22Rv1 (cell line): ENCODE measurements around the gene IQCC.

ENCODE experiments used
- H3K27ac ChIP-seq: fragments of 450-650 bp; 2 replicates; pipeline ENCODE4 v1.5.1; 2017
- ZFX ChIP-seq: fragments of 450-650 bp; IDR thresholded peaks from 2 replicates; pipeline ENCODE4 v1.6.1; 2017; ENCODE audit warnings: antibody characterized with exemption, borderline replicate concordance
- TF ChIP-seq, protein P1 (sequence below): fragments of 450-650 bp; IDR thresholded peaks from 2 replicates; pipeline ENCODE4 v1.5.1; 2017; ENCODE audit warnings: mild to moderate bottlenecking

Gene IQCC

DNA sequence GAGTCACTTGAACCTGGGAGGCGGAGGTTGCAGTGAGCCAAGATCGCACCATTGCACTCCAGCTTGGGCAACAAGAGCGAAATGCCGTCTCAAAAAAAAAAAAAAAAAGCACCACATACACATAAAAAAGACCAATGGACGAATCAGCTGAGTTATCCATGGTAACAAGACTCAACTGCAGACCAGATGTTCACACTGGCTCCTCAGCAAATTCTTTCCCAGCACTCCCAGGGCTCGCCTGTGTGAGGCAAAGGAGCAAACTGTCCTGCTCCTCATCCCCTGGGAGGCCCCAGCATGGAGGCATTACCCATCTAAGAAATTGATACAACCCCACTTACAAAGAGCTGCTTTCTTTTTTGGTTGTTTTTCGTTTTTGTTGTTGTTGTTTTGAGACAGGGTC is 13.6 kb downstream of the IQCC start:
- no peak overlapping the region for H3K27ac ChIP-seq

DNA sequence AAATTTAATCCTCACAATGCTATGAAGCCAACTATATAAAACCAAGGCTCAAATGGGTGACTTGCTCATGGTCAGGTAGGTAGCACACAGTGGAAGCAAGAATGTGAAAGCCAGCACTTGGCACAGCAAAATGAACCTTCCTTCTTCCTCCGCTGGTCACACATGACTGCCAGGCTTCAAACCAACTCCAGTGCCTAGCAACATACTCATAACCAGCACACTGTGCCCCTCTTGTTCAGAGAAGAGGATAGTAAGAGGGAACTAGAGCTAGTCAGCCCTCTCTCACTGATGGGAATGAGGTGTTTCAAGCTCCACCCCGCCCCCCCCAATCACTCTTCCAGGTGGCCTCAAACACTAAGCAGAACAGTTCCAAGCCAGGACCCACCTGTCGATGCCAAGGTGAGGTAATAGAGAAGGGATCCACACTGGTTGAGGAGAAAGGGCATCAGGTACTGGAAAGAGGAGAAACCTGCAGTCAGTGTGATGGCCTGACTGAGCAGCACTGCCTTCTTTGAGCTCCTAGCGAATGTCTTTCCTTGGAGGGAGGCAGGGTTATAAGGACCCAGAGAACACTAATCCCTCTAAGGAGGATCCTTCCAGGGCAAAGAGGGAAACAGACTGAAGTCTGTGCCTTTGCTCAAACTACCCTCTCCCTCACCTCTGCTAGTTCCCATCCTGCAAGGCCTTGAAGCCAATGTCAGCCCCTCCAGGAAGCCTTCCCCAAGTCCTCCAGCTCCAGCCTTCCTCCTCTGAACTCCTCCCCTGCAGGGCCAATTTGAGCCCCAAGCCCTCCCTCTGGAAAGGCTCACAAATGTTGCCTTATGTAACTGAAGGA is 15.5 kb downstream of the IQCC start:
- H3K27ac ChIP-seq, result peak overlapping the region; percentile 58; the same call in 1 of the 2 replicates
- TF ChIP-seq ZFX, result no peak
- TF ChIP-seq, protein P1, sequence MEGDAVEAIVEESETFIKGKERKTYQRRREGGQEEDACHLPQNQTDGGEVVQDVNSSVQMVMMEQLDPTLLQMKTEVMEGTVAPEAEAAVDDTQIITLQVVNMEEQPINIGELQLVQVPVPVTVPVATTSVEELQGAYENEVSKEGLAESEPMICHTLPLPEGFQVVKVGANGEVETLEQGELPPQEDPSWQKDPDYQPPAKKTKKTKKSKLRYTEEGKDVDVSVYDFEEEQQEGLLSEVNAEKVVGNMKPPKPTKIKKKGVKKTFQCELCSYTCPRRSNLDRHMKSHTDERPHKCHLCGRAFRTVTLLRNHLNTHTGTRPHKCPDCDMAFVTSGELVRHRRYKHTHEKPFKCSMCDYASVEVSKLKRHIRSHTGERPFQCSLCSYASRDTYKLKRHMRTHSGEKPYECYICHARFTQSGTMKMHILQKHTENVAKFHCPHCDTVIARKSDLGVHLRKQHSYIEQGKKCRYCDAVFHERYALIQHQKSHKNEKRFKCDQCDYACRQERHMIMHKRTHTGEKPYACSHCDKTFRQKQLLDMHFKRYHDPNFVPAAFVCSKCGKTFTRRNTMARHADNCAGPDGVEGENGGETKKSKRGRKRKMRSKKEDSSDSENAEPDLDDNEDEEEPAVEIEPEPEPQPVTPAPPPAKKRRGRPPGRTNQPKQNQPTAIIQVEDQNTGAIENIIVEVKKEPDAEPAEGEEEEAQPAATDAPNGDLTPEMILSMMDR, result no peak

More for the DNA sequence above, 13.6 kb downstream of the IQCC start:
- TF ChIP-seq ZFX, result no peak
- TF ChIP-seq, protein P1, result no peak

DNA sequence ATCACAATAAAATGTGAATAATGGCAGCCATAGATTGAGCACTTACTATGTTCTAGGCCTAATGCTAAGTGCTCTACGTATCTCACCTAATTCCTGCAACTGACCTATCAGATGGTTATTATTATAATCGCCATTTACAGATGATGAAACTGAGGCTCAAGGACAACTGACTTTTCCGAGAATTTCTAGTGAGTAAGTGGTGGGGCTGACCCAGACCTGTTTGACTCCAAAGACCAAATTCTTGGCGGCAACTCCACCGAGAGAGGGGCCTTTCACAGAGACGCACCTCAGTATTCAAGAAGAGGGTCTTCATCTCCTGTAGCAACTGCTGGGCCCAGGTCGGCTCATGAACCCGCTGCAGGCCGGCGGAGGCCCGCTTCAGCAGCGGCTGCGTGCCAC is 16.1 kb downstream of the IQCC start:
- H3K27ac ChIP-seq, result peak overlapping the region; percentile 58
- TF ChIP-seq, protein P1, result no peak
- no peak for TF ChIP-seq ZFX

DNA sequence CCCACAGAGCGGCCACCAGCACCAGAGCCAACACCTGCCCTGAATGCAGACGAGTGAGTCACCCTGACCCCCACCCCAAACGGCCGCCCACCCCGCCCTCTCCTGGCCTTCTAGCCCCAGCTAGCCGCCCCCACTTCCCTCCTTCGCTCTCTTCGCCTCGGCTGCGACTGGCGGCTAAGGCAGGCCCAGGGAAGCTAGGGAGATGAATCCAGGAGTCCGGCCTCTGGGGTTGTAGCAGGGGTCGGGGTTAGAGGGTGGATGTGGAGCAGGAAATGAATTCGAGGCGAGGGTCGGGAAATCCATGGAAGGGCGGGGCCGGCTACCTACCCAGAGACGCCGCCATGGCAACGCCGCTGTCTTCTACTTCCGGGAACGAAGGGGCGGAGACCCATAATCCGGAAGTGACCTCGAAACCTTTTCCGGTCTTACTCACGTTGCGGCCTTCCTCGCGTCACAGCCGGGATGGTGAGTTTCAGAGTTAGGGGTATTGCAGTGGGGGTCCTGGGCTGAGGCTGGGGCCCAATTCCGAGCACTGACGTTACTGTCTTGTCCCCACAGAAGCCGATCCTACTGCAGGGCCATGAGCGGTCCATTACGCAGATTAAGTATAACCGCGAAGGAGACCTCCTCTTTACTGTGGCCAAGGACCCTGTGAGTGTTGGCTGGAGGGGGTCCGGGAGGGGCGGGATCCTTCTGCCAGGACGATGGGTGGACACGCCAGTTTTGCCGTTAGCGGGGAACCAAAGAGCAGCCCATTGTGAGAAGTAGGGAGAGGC is 16.7 kb downstream of the IQCC start, which contains the start of the genes EIF3I and TMEM234:
EIF3I (plus strand) TSS at position 428 of the 776 bp plus-strand sequence; CDS start at position 463, 35 bp downstream.
TMEM234 (minus strand) TSS at position 374 of the 776 bp plus-strand sequence; CDS start at position 343, 31 bp downstream.
- TF ChIP-seq, protein P1, result no peak
- TF ChIP-seq ZFX, result no peak
- H3K27ac ChIP-seq, result peak within 1 kb of the TSS; percentile 58

DNA sequence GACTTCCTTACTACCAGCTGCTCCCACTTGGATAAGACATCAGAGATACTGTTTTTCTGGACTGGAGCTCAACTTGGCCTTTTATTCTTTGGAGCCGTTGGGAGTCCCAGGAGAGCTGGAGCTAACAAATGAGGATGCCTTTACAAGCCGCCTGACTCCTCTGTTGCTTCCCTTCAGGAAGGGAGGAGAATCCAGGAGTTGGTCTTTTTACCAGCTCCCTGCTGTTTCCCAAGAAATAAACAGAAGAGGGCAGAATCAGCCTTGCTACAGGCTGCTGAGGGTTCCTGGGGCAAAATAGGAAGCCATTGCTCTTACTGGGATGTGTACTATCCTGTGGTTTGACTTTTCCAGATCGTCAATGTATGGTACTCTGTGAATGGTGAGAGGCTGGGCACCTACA is 18.2 kb downstream of the IQCC start:
- TF ChIP-seq, protein P1, result no peak
- TF ChIP-seq ZFX, result no peak
- H3K27ac ChIP-seq, result no peak overlapping the region

DNA sequence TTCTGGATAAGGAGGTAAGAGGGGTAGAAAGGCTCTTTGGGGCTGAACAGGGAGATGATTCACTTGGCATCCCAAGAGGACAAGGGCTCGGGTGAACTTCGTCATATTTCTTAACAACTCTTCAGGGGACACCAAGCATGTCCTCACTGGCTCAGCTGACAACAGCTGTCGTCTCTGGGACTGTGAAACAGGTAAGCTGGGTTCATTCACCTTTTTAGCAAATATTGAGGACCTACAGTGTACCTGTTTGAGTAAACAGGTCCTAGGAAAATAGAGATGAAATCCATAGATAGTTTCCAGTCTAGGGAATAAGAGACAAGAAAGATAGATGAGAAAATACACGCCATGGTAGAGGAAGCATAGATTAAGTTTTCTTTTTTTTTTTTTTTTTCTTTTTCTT is 18.8 kb downstream of the IQCC start:
- no peak overlapping the region for H3K27ac ChIP-seq
- TF ChIP-seq, protein P1, result no peak
- no peak for TF ChIP-seq ZFX
